HepG2 (cell line): ENCODE data around the gene DHTKD1.

Source experiments
- CTCF ChIP-seq: sonication (generic); formaldehyde crosslinking; IDR thresholded peaks from 2 replicates; pipeline ENCODE4 v1.5.0; 2020; ENCODE audit warnings: mild to moderate bottlenecking, missing genetic modification reagents, moderate library complexity
- ZKSCAN1 ChIP-seq: fragments of 150-350 bp; IDR thresholded peaks from 2 replicates; pipeline ENCODE4 v1.6.1; 2014; ENCODE audit warnings: low read length
- ZNF331 ChIP-seq: sonication (generic); formaldehyde crosslinking; IDR thresholded peaks from 2 replicates; pipeline ENCODE4 v1.4.0; 2020; ENCODE audit warnings: missing genetic modification reagents

GRCh38 chr10:12050528-12050927 is 18.2 kb upstream of the DHTKD1 start:
- TF ChIP-seq CTCF: no peak
- TF ChIP-seq ZNF331 (CRISPR knock-in tag): no peak
- TF ChIP-seq ZKSCAN1: no peak
